Heart right ventricle (tissue), 16 donors: ENCODE data around the gene GATAD2A. TPM values are rescaled to one million over a fixed set of nuclear protein-coding genes. Genes with fewer than 3 reads are reported as not detected.

Experiments
- ATAC-seq, 8 donors: fragments of 200-7000 bp; cut with Tn5 transposase; one replicate each; pipeline ENCODE4 v1.9.1; 2020; ENCODE audit warnings: mild to moderate bottlenecking in 8 of 8, moderate library complexity in 8 of 8, moderate number of reproducible peaks in 1 of 8
- DNase-seq, 2 donors: peaks; one replicate each; pipeline ENCODE4 v3.0.0-alpha.2; 2020
- H3K27ac ChIP-seq, 10 donors: fragments of 200-600 bp; sonication (generic) in 2 of 10; one replicate each; pipeline versions ENCODE4 v1.5.0 to v1.8.0; 2020 to 2022; ENCODE audit warnings: mild to moderate bottlenecking in 3 of 10
- H3K27me3 ChIP-seq, 7 donors: fragments of 200-600 bp; one replicate each; pipeline ENCODE4 v1.8.0; 2021 to 2022; ENCODE audit warnings: mild to moderate bottlenecking in 2 of 7
- H3K36me3 ChIP-seq, 9 donors: fragments of 200-600 bp; sonication (generic) in 1 of 9; one replicate each; pipeline versions ENCODE4 v1.5.0 to v1.8.0; 2020 to 2022; ENCODE audit warnings: mild to moderate bottlenecking in 2 of 9
- H3K4me1 ChIP-seq, 9 donors: fragments of 200-600 bp; sonication (generic) in 1 of 9; one replicate each; pipeline versions ENCODE4 v1.5.0 to v1.8.0; 2020 to 2022; ENCODE audit warnings: mild to moderate bottlenecking in 4 of 9
- H3K4me3 ChIP-seq, 10 donors: fragments of 200-600 bp; sonication (generic) in 2 of 10; one replicate each; pipeline versions ENCODE4 v1.5.0 to v1.8.0; 2020 to 2022; ENCODE audit warnings: mild to moderate bottlenecking in 7 of 10, moderate library complexity in 2 of 10
- H3K9me3 ChIP-seq, 11 donors: fragments of 200-600 bp in 10 of 11; sonication (generic) in 2 of 11; one replicate each; pipeline versions ENCODE4 v1.5.0 to v1.8.0; 2013 to 2022; ENCODE audit warnings: mild to moderate bottlenecking in 2 of 11, control low read depth in 1 of 11, moderate library complexity in 1 of 11
- CTCF ChIP-seq, 9 donors: fragments of 200-600 bp; sonication (generic) in 2 of 9; IDR thresholded peaks; one replicate each; pipeline versions ENCODE4 v1.5.0 to v1.8.0; 2021 to 2022; ENCODE audit warnings: antibody characterized with exemption in 9 of 9, mild to moderate bottlenecking in 5 of 9, moderate library complexity in 1 of 9
- WGBS, 2 donors: extraction: QIAGEN DNeasy Blood & Tissue Kit; methylation state at CpG; one replicate each; pipeline ENCODE4 v1.1.7; 2013; ENCODE audit warnings: inconsistent platforms in 1 of 2; 5-methylcytosine and 5-hydroxymethylcytosine counted together
- intact Hi-C, 10 donors: fragments of 100-400 bp; cut with DNase I; formaldehyde crosslinking; loops; one replicate each; pipeline versions ENCODE4 v1.11.1 to v1.14.2; 2022
- polyA plus RNA-seq, 2 donors: library from polyadenylated mRNA; stranded (reverse); fragments of 200-250 nt; gene quantifications; one replicate each; pipeline ENCODE4 v1.2.3, GENCODE V29; 2013
- total RNA-seq, 10 donors: library from RNA; stranded (reverse); fragmentation: NEBNext Ultra II Directional in 3 of 10; extraction: Animal tissue kit (Norgen Biotek cat#: 25700) in 3 of 10; gene quantifications; one replicate each; pipeline versions ENCODE4 v1.2.1 to v1.2.4, GENCODE V29; 2021 to 2023
- donor health status: Arrhythmogenic right ventricular cardiomyopathy.
- donor health status: ischemic (EF 13 %, LVEDD 7.1; RV severe dilation, severe dysfunction).
- donor health status: healthy with polysubstance abuse.
- donor health status: DM: no; HTN: yes; CAD: no.
- donor health status: DM: no; HTN: no; CAD: no.
- donor health status: ischemic (EF 25% LVEDD 6.9; RV normal size, moderate dysfunction).
- donor health status: ischemic (EF 25% LVEDD 5.7; RV mildly dilated, moderate dysfunction).
- donor health status: healthy.
- donor health status: DM: yes; HTN: yes; CAD: no.
- donor health status: Ischemic cardiomyopathy.
- donor health status: ischemic (EF 35%, LVEDD 5.7; RV mildly dilated, moderate dysfunction).
- donor health status: nonischemic (EF 11% LVEDD 7.7; RV severe dilation, severe dysfunction).
- donor health status: DM: yes; HTN: yes; CAD: no.
- donor health status: PGD.
- donor health status: ischemic (EF 29% LVEDD 5.4; RV normal size, mild dysfunction).
- donor health status: nonischemic (EF 23%, LVEDD 6.1; RV moderate dilation, normal function).

GATAD2A gene
- total and polyA plus RNA-seq, 12 donors, result 7.5 to 48.5 (median 25.8) TPM

GRCh38 chr19:19530423-19530804 is 124.9 kb downstream of the GATAD2A start:
- no peak for ATAC-seq
- 55 to 57% methylated on average over 9 of the region's 9 CpGs for WGBS, 2 donors
- DNase-seq, result no peak
- no peaks in the 10 kb centered on the region for H3K27me3 ChIP-seq
- H3K36me3 ChIP-seq, result peaks cover 0 to 39% (median 0%) of the 10 kb centered on the region in 9 donors
- H3K4me3 ChIP-seq, result no peak overlapping the region
- intact Hi-C loops, result loop anchor here in 9 of 10 donors (2.0 to 10.0 kb wide), 6 partner anchors 112 to 434 kb away; partner anchors contain the start of gene GMIP (in 3 of the 9)
- TF ChIP-seq CTCF (IDR thresholded peaks at IDR 0.05), result no peak
- no peak overlapping the region for H3K27ac ChIP-seq
- peaks cover 0 to 33% (median 9%) of the 10 kb centered on the region in 9 donors for H3K4me1 ChIP-seq
- H3K9me3 ChIP-seq, result no peaks in the 10 kb centered on the region

DNA sequence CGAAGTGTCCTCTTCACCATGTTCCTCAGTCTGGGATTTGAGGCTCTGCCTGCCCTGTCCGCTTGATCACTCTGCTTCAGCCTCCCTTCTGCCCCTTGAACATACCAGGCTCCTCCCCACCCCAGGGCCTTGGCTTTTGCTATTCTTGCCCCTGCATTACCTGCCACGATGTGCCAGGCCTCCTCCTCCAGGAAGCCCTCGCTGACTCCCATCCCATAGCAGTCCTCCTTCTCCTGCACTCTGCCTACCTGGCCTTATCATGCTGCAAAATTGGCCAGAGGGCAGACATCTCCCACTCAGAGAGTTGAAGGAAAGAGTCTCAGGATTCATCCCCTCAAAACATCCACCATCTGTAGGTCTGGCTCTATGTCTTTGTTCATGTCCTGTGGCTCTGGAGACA is 125.4 kb downstream of the GATAD2A start:
- ATAC-seq, result no peak
- no peak for DNase-seq
- Histone ChIP-seq H3K27ac (no peak overlapping the region), H3K4me3 (no peak overlapping the region), H3K4me1 (peaks cover 0 to 28% (median 7%) of the 10 kb centered on the region in 9 donors), H3K9me3 (no peaks in the 10 kb centered on the region), H3K36me3 (peaks cover 0 to 35% (median 0%) of the 10 kb centered on the region in 9 donors), H3K27me3 (no peaks in the 10 kb centered on the region)
- no peak for TF ChIP-seq CTCF (IDR thresholded peaks at IDR 0.05)
- intact Hi-C loops, result loop anchor here in 9 of 10 donors (2.0 to 10.0 kb wide), 6 partner anchors 111 to 434 kb away; partner anchors contain the start of gene GMIP (in 3 of the 9)
- 82 to 85% methylated on average over 4 of the region's 4 CpGs for WGBS, 2 donors

GRCh38 chr19:19531951-19532805 is 126.7 kb downstream of the GATAD2A start:
- peaks cover 0 to 18% (median 8%) of the 10 kb centered on the region in 9 donors for H3K4me1 ChIP-seq
- peaks cover 0 to 6% (median 0%) of the 10 kb centered on the region in 7 donors for H3K27me3 ChIP-seq
- peaks cover 0 to 23% (median 0%) of the 10 kb centered on the region in 9 donors for H3K36me3 ChIP-seq
- no peak overlapping the region for H3K4me3 ChIP-seq
- no peak overlapping the region for H3K27ac ChIP-seq
- peak; percentile 43 to 82 (median 77) for ATAC-seq
- 22 to 27% methylated on average over 48 of the region's 48 CpGs for WGBS, 2 donors
- H3K9me3 ChIP-seq, result no peaks in the 10 kb centered on the region
- peak; percentile 90 to 98 (median 96) for TF ChIP-seq CTCF (IDR thresholded peaks at IDR 0.05)
- DNase-seq, result peak; percentile 74 to 90
- intact Hi-C loops, result loop anchor here (1.0 to 10.0 kb wide), 11 partner anchors 21 to 433 kb away; partner anchors contain the start of gene GMIP (in 4 of the 10)

- H3K9me3 ChIP-seq, result no peaks in the 10 kb centered on the region
- peaks cover 0 to 21% (median 16%) of the 10 kb centered on the region in 9 donors for H3K4me1 ChIP-seq
- DNase-seq, result no peak
- H3K4me3 ChIP-seq, result no peak overlapping the region
- ATAC-seq, result no peak
- peaks cover 0 to 15% (median 3%) of the 10 kb centered on the region in 7 donors for H3K27me3 ChIP-seq
- TF ChIP-seq CTCF (IDR thresholded peaks at IDR 0.05), result no peak
- intact Hi-C loops, result loop anchor here (1.0 to 10.0 kb wide), 11 partner anchors 20 to 432 kb away; partner anchors contain the start of gene GMIP (in 4 of the 10)
- H3K27ac ChIP-seq, result no peak overlapping the region
- 70 to 80% methylated on average over 14 of the region's 14 CpGs for WGBS, 2 donors
- H3K36me3 ChIP-seq, result peaks cover 0 to 14% (median 0%) of the 10 kb centered on the region in 9 donors
Observed at GRCh38 chr19:19532806-19533701, 127.6 kb downstream of the GATAD2A start.
